ENCODE results near the gene GLB1L2.

Gene GLB1L2

DNA sequence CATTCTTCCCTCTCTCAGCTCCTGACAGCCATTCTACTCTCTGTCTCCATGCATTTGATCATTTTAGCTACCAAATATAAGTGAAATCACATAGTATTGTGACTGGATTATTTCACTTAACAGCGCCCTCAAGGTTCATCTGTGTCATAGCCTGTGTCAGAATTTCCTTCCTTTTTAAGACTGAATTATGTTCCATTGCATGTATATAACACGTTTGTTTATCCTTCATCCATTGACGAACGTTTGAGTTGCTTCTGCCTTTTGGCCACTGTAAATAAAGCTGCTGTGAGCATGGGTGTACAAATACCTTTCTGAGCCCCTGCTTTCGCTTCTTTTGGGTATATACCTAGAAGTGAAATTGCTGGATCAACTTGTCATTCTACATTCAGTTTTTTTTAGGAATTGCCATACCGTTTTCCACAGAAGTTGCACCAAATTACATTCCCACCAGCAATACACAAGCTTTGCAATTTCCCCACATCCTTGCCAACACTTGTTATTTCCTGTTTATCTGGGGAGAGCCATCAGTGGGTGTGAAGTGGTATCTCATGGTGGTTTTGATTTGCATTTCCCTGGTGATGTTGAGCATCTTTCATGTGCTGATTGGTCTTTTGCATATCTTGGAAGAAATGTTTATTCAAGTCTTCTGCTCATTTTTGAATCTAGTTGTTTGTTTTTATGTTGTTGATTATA is 17.5 kb downstream of the GLB1L2 start:
- no peak for DNase-seq

- no peak for DNase-seq
Observed at GRCh38 chr11:134349802-134350355, 18.1 kb downstream of the GLB1L2 start.

DNA sequence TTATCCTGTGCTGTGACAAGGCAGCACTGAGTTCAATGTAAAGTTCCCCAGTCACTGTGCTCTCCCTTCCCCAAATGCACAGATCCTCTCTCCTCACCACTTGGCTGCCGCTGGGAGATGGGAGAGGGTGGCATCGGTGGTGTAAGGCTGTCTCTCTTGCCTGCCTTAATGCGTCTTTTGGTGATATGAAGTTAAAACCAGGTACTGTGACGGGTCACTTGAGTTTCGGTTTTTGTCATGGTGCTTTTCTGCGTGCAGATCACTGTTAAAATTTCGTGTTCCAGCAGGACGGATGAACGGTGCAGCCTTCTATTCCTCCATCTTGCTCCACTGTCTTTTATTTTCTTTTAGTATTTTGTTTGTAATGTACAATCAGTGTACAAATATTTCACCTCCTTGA is 18.6 kb downstream of the GLB1L2 start:
- DNase-seq, result no peak

DNA sequence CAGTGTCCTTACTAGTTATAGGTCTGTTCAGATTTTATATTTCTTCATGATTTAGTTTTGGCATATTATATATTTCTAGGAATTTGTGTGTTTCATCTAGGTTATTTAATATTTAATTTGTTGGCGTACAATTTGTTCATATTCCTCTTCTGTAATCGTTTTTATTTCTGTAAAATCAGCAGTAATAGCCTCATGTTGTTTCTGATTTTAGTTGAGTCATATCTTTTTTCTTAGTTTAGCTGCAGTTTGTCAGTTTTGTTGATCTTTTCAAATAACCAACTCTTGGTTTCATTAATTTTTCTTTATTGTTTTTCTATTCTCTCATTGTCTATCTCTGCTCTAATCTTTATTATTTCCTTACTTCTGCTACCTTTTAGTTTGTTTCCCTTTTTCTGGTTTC is 20.3 kb downstream of the GLB1L2 start:
- no peak for DNase-seq

DNA sequence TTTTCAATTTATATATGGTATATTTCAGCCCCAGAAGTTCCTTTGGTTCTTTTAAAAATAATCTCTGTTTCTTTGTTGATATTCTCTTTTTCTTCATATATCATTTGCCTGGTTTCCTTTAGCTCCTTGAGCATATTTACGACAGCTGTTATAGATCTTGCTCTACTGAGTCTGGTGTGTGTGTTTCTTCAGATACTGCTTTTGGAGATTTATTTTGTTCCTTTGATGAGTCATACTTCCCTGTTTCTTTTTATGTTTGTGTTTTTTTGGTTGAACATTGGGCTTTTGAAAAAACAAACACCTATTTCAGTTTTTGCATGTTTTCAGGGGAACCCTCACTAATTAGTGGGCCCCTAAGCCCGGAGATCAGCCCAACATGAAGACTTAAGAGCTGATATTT is 23.3 kb downstream of the GLB1L2 start:
- no peak for DNase-seq

GRCh38 chr11:134355656-134356055 is 23.9 kb downstream of the GLB1L2 start:
- no peak for DNase-seq

- no peak for DNase-seq
Observed at GRCh38 chr11:134356656-134357544, 25.1 kb downstream of the GLB1L2 start.

- DNase-seq, result peak; percentile 55
Observed at GRCh38 chr11:134357545-134357839, 25.7 kb downstream of the GLB1L2 start.

GRCh38 chr11:134358165-134358855 is 26.5 kb downstream of the GLB1L2 start:
- DNase-seq, result no peak

GRCh38 chr11:134358856-134359490 is 27.2 kb downstream of the GLB1L2 start:
- DNase-seq, result no peak

GRCh38 chr11:134359646-134360045 is 27.9 kb downstream of the GLB1L2 start:
- DNase-seq, result no peak

- DNase-seq, result no peak
Observed at GRCh38 chr11:134360050-134360835, 28.5 kb downstream of the GLB1L2 start.

GRCh38 chr11:134361661-134362060 is 29.9 kb downstream of the GLB1L2 start:
- DNase-seq, result no peak

- no peak for DNase-seq
Observed at GRCh38 chr11:134362192-134362901, 30.6 kb downstream of the GLB1L2 start.

DNA sequence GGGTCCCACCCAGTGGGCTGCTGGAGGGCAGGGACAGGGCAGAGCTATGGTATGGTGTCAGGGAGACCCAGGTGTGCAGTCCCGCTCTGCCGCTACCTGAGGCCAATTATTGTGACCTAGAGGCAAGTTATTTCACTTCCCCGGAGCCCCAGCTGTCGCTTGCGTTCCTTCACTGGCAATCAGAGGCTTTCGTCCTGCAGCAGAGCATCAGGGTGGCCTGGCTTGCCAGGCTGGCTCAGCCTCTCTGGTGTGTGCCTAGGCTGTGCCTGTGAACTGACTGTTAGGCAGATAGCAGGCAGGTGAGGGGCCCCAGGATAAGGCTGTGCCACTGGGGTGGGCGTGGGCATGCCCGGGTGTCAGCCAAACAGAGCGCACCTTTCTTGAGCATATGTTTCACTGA is 31.4 kb downstream of the GLB1L2 start:
- no peak for DNase-seq

DNA sequence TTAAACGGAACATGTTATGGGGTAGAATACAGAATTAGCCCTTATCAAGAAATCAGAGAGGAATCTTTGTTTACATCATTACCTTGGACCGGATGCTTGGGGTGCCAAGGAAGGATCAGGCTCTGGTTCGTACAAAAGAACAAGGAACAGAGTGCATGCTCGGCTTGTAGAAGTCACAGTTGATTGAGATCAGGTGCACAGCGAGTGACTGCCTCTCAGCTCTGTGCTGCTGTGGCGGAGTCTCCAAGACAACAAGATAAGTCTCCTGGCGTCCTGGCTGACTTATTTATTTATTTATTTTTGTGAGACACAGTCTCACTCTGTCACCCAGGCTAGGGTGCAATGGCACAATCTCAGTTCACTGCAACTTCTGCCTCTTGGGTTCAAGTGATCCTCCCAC is 31.8 kb downstream of the GLB1L2 start:
- DNase-seq, result no peak

GRCh38 chr11:134364261-134364660 is 32.5 kb downstream of the GLB1L2 start:
- no peak for DNase-seq

DNA sequence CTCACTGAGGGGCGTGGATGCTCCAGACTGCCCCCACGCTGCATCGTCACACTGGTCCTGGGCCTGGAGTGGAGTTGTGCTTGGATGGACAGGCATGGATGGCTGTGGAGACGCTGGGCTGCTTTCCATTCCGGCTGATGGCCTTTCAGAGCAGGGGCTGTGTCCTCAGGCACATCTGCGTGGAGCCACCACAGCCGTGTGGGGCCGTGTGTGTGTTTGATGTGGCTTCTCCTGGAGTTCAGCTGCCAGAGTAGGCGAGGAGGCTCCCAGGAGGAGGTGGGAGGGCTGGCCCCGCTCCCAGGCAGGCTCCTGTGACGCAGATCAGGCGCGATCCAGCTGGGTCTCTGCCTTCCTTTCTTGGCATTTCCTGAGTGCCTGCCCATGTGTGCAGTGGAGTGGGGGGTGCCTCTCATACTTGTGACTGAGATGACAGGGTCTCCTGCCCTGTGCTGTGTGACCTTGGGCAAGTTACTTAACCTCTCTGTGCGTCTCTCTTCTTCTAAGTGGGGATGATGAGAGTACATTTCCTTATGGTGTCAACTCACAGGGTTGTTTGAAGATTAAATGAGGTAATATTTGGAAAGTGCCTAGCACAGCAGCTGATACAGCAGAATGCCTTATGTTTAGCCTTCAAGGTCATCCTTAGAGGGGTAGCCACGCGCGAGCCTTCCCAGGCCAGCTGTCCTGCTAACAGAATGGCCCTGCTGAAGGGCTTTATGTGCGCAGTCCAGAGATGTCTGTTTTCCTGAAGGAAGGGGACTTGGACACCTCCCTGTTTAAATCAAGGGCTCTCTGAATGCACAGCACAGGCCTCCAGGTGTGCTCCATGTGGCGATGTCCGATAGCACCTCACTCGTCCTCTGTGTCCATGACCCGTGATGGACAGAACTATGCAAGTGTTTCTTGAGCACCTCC is 33.5 kb downstream of the GLB1L2 start:
- DNase-seq, result no peak

GRCh38 chr11:134366254-134366653 is 34.5 kb downstream of the GLB1L2 start:
- DNase-seq, result no peak

GRCh38 chr11:134367781-134368180 is 36.0 kb downstream of the GLB1L2 start:
- no peak for DNase-seq

All from NCI-H1436 (cell line).